Breast epithelium (tissue), 3 donors: ENCODE data around the gene NWD2.

Source experiments
- POLR2AphosphoS5 ChIP-seq, 3 donors: sonication (generic); formaldehyde crosslinking; IDR thresholded peaks; one replicate each; pipeline ENCODE4 v1.6.1; 2017; ENCODE audit warnings: antibody characterized with exemption in 3 of 3
- TF ChIP-seq, protein P1 (sequence below), 3 donors: fragments of 450-650 bp; IDR thresholded peaks; one replicate each; pipeline ENCODE4 v1.5.1; 2016 to 2017; ENCODE audit warnings: antibody characterized with exemption in 3 of 3, mild to moderate bottlenecking in 3 of 3, moderate library complexity in 3 of 3

DNA sequence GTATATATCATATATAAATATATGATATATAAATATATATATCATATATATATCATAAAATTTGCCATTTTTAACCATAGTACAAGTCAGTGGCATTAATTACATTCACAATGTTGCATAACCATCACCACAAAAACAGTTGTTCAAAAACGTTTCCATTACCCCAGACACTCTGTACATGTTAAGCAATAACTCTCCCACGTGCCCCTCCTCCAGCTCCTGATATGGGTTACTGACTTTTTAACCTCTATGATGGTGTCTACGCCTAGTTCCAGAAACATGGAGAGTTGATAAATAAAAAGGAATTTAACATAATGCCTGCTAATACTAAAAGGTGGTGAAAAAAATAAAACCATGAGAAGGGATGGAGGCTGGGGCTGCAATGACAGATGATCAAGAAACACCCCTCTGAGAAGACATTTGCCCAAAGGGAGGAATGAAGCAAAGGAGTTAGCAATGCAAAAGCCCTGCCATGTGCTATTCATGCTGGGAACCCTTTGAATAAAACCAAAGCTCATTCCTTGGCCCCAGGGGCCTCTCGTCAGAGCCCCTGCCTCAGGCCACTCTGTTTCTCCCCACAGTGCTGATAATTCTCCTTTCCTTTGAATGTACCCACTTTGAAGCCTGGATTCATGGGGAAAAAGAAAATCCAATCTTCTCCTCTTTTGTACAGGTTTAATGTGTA is 144.3 kb downstream of the NWD2 start:
- TF ChIP-seq, protein P1, sequence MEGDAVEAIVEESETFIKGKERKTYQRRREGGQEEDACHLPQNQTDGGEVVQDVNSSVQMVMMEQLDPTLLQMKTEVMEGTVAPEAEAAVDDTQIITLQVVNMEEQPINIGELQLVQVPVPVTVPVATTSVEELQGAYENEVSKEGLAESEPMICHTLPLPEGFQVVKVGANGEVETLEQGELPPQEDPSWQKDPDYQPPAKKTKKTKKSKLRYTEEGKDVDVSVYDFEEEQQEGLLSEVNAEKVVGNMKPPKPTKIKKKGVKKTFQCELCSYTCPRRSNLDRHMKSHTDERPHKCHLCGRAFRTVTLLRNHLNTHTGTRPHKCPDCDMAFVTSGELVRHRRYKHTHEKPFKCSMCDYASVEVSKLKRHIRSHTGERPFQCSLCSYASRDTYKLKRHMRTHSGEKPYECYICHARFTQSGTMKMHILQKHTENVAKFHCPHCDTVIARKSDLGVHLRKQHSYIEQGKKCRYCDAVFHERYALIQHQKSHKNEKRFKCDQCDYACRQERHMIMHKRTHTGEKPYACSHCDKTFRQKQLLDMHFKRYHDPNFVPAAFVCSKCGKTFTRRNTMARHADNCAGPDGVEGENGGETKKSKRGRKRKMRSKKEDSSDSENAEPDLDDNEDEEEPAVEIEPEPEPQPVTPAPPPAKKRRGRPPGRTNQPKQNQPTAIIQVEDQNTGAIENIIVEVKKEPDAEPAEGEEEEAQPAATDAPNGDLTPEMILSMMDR (IDR thresholded peaks at IDR 0.05), result no peak
- TF ChIP-seq POLR2AphosphoS5 (IDR thresholded peaks at IDR 0.05), result no peak
